GM19240 (cell line): Measurements from ENCODE around the gene BCL11B.
A peak's percentile ranks its signal among the peaks of the same experiment; 100 is the strongest.

ENCODE experiments used
- DNase-seq: peaks from one replicate; pipeline ENCODE4 v3.0.0; 2011; ENCODE audit warnings: low spot score; ENCODE audit not compliant: insufficient read length

BCL11B gene

GRCh38 chr14:99271951-99272631 is at the start of gene BCL11B:
BCL11B (minus strand) TSS chr14:99272197; CDS start chr14:99271218, 979 bp downstream.
- peak; percentile 32 for DNase-seq

GRCh38 chr14:99321236-99321925 is 49.4 kb upstream of the BCL11B start:
- DNase-seq, result no peak

GRCh38 chr14:99320621-99321235 is 48.7 kb upstream of the BCL11B start:
- DNase-seq, result no peak

DNA sequence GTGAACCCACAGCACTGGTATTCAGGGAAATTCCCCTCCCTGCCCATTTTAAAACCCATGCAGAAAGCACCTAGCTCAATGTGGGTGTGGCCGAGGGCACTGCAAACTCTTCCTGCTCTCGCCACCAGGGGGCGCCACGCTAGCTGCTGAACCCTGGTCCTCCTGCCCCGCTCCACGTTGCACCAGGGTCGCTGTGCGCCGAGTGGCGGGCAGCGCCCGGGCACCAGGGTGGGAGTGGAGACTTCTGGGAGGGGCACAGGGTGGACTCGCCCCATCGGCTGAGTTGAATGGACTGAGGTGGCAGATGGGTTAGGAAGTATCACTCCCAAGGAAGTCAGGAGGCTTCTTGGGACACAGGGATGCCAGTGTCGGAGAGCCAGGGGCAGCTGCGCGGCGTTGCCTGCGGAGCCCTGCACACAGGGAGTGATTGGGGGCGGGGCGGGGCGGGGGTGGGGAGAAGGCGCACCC is 48.1 kb upstream of the BCL11B start:
- peak; percentile 29 for DNase-seq

DNA sequence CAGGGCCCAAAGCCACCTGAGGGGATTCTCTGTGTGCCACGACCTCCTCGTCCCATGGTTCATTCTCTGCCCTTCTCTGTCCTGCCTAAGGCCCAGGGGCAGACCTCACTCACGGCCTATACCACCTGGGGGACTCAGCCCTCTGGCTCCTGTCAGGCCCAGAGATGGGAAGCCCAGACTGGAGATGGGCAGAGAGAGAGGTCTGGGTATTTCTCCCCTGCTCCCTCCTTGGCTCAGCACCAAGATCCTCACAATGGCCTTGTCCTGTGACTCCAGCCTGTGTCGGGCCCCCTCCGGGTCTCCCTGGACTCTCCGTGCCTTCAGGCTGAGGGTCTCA is 46.9 kb upstream of the BCL11B start:
- no peak for DNase-seq

GRCh38 chr14:99318091-99318958 is 46.3 kb upstream of the BCL11B start:
- DNase-seq, result no peak

DNA sequence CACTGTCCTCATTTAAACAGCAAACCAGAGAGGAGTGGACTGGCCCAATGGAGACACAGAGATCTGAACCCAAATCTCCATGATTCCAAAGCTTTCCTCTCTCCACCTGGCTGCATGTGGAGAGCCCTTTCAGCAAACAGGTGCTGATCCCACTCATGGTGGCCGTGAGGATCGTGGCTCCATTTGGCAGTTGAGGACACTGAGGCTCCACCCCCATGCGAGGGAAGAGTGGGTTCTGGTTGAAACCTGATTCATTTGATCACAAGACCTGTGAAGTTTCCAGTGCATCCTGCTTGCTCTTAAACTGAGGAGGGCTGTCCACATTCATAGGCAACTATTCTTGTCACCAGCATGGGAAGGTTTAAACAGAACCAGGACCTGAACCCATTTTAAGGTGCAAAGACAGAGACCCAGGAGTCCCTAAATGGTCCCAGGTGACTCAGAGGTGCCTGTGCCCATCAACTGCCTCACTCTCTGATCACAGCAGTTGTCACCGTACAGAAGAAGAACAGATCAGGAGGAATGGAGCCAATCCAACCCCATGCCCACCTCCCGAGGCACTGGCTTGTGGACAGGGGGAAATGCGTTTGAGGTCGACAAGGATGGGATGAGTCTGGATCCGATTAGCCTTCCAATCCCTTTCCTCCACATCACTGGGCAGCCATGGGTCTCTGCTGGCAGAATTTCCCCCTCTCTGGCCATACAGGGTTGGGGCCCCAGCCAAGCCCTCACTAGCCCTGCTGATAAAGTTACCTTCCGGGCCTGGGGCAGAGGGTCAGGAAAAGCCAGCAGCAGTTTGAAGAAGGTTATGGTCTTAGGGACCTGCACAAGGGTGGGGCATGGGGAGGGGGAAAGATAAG is 45.5 kb upstream of the BCL11B start:
- no peak for DNase-seq

- no peak for DNase-seq
These were observed 44.5 kb upstream of the BCL11B start for GRCh38 chr14:99316281-99317163.

DNA sequence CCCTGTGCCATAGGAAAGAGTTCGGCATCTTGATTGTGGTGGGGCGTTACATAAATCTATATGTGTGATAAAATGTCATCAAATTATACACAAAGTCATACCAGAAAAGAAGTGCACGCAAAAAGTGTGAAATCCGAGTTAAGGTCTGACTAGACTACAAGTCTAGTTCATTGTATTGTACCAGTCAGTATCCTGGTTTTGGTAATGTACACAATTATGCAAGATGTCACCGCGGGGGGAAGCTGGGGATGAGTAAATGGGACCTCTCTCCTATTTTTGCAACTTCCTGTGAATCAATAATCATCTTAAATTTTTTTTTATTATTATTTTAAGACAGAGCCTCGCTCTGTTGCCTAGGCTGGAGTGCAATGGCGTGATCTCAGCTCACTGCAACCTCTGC is 43.2 kb upstream of the BCL11B start:
- no peak for DNase-seq

DNA sequence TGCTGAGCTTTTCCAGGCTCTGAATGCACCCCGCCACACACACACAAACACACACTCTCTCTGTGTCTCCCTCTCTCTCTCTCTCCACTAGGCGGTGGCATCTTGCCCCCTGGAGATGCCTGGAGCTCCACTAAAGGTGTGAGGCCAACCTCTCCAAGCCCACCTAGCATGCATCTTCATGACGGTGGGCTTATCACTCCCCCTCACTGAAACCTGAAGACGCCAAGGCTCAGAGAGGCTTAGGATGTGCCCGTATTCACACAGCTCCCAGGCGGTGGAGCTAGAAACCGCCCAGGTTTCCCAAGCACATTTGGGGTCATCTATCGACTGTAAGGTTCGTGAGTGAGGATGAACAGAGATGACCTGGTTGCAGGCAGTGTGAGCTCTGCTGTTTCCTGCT is 42.6 kb upstream of the BCL11B start:
- no peak for DNase-seq

DNA sequence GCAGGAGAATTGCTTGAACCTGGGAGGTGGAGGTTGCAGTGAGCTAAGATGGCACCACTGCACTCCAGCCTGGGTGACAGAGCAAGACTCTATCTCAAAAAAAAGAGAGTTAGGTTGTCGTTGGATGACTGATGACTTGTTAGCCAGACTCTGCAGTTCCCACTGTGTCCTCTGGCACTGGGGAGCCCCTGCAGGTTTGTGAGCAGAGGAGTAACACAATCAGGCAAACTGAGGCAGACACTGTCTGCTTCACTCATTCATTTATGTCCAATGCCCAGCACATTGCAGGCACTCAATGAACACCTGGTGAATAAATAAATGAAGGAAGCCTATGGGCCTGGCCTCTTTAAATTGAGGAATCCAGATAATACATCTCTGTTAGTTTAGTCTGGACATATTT is 41.2 kb upstream of the BCL11B start:
- DNase-seq, result no peak

DNA sequence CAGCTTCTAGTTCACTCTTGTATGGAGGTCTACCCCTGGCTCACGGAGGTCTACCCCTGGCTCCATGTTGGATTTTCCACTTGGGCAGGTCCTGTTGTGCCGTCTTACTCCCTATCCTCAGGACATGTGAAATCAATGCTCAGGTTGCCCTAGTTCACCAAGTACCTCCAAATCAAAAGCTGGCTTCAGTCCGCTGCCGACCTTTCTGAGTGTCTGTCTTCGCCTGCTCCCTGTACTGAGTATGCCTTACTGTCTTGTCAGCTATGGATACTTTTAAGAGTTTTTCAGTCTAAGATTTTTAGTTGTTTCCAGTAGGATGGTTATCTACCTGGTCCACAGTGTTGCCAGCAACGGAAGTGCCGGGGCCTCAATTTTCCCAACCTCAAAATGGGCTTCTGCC is 40.1 kb upstream of the BCL11B start:
- DNase-seq, result no peak

DNA sequence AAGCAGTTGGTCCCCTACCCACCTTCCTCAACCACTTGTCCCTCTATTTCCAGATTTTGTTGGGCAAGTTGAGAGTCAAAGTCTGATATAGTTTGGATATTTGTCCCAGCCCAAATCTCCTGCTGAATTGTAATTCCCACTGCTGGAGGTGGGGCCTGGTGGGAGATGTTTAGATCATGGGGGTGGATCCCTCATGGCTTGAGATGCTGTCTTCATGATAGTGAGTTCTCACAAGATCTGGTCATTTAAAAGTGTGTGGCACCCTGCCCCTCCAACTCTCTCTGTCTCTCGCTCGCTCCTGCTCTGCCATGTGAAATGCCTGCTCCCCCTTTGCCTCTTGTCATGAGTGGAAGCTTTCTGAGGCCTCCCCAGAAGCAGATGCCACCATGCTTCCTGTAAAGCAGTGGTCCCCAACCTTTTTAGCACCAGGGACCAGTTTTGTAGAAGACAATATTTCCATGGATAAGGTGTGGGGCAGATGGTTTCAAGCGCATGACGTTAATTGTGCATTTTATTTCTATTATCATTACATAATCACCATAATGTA is 37.3 kb upstream of the BCL11B start:
- DNase-seq, result no peak

- DNase-seq, result no peak
These were observed 32.2 kb upstream of the BCL11B start for GRCh38 chr14:99304208-99304607.

GRCh38 chr14:99300190-99300589 is 28.2 kb upstream of the BCL11B start:
- no peak for DNase-seq

DNA sequence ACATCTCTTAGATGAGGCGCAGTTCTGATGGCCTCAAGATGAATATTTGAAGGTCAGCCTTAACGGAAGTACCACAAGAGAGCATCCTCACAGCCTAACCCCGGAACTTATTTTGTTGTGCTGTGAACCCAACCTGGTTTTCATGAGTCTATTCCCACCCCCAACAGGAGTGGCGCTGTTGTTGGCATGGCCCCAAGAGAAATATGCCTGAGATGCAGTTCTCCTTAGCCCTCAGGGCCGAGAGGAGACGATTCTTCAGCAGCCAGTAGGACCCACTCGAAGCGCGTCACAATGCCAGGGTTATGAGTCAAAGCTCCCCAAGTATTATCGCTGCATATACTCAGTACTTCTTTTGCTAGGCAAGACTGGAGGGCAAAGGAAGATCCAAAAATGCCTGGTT is 24.5 kb upstream of the BCL11B start:
- DNase-seq, result no peak

- no peak for DNase-seq
These were observed 17.6 kb upstream of the BCL11B start for GRCh38 chr14:99289394-99290189.

- no peak for DNase-seq
These were observed 17.0 kb upstream of the BCL11B start for GRCh38 chr14:99288948-99289347.
